IPS-15b (cell line): ENCODE results near the gene ISG20L2.

Experiments
- H3K27me3 ChIP-seq: one replicate; pipeline ENCODE4 v1.6.1; 2013; ENCODE audit warnings: low read length; ENCODE audit not compliant: control insufficient read depth, insufficient read depth
- H3K36me3 ChIP-seq: one replicate; pipeline ENCODE4 v1.6.1; 2013; ENCODE audit warnings: low read length; ENCODE audit not compliant: control insufficient read depth, insufficient read depth
- H3K4me1 ChIP-seq: one replicate; pipeline ENCODE4 v1.6.1; 2013; ENCODE audit warnings: mild to moderate bottlenecking, low read length; ENCODE audit not compliant: control insufficient read depth, insufficient read depth
- H3K4me3 ChIP-seq: one replicate; pipeline ENCODE4 v1.5.1; 2013; ENCODE audit warnings: low read depth, low read length
- H3K9ac ChIP-seq: one replicate; pipeline ENCODE4 v1.6.1; 2013; ENCODE audit warnings: low read depth, mild to moderate bottlenecking, low read length
- H3K9me3 ChIP-seq: one replicate; pipeline ENCODE4 v1.6.1; 2013; ENCODE audit warnings: mild to moderate bottlenecking, low read length; ENCODE audit not compliant: control insufficient read depth, insufficient read depth

The ISG20L2 gene

DNA sequence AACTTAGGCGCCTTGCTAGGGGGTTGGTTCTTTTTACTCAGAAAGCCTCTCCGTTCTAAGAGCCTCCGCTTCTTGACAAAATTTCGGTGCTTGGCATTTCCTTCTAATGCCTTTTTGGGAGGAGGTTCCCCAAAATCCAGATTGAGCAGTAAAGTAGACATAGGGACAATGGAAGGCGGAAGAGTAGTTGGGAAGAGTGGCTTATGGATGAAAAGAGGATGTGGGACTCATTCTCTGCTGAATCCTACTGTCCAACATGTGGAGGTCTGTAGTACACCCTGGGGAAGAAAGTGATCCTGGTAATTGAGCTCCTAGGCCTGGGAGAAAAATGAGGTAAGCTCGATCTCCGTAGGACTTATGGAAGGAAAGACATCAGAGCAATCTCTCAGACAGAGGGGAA is 1.1 kb downstream of the ISG20L2 start:
- H3K9me3 ChIP-seq, result no peaks in the 10 kb centered on the region
- peaks cover 21% of the 10 kb centered on the region for H3K36me3 ChIP-seq
- H3K27me3 ChIP-seq, result no peaks in the 10 kb centered on the region
- peaks cover 21% of the 10 kb centered on the region for H3K4me1 ChIP-seq
- H3K4me3 ChIP-seq, result peak overlapping the region; percentile 99
- H3K9ac ChIP-seq, result peak overlapping the region; percentile 85

DNA sequence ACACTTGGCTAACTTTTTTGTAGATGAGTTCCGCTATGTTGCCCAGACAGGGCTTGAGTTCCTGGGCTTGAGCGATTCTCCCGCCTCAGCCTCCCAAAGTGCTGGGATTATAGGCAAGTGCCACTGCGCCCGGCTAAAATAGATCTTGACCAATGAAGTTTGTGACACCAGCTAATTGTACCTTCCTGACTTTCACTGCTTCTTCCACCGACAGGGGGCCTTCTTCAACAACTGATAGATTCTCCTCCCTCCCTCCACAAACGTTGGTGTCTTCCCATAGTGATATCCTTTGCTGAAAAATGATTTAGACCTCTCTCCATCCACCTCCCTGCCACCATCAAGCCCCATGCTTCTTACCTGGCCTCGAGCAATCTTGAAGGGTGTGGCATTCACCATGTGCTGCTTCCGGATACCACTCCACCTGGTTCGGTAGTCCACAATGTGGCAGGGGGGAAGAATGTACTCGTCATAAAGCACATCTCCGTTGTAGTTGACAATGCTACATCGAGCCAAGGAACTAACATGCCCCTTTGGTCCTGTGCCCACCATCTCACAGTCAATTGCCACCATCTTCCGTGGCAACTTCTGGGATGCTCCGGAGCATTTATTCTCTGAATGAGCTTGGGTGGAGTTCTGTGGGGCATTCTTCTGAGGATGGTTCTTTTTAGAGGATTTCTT is 1.9 kb downstream of the ISG20L2 start:
- peak overlapping the region; percentile 99 for H3K4me3 ChIP-seq
- H3K4me1 ChIP-seq, result peaks cover 21% of the 10 kb centered on the region
- no peaks in the 10 kb centered on the region for H3K27me3 ChIP-seq
- peaks cover 26% of the 10 kb centered on the region for H3K36me3 ChIP-seq
- H3K9ac ChIP-seq, result no peak overlapping the region
- no peaks in the 10 kb centered on the region for H3K9me3 ChIP-seq

DNA sequence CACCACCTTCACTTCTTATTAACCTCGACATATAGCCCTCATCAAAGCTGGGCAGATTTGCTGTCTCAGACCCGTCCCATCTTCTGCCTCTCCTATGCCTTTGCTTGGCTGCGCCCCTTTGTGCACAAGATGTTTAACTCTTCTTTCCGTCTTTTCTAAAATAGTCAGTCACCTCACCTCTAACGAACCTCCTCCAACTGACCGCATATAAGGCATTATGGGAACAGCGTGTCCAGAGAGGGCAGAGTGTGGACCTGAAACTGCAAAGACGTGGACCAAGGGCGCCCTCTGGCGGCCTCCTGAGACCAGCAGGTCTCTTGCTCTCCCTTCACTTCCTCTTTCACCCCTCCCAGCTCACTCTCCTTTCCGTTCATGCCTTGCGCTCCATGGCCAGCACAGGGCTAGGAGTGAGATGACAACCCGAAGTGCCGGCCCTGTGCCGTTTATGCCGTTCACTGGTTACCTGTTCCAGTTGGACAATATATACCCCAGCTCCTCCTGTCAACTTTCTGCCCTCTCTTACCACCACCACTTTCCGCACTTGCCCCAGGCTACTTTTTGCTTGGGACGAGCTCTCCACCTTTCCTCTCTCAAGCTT is 2.8 kb downstream of the ISG20L2 start:
- Histone ChIP-seq H3K36me3 (peaks cover 32% of the 10 kb centered on the region), H3K9ac (peak overlapping the region; percentile 32), H3K4me3 (peak overlapping the region; percentile 99)

DNA sequence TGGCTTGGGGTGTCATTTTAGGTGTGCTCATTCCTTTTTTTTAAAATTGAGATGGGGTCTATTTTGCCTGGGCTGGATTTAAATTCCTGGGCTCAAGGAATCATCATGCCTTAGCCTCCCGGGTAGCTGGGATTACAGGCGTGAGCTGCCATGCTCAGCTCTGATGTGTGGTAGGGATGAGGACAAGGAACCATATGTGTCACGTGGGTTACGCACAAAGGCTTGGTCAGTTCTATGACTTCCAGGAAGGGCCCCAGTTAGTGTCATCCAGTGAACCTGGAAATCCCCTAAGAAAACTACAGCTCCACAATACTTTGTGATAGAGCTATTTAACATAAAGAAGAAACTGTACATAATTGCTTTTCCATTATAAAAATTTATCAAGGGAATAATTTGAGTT is 7.0 kb downstream of the ISG20L2 start:
- Histone ChIP-seq H3K27me3 (no peaks in the 10 kb centered on the region), H3K9ac (no peak overlapping the region), H3K4me1 (peaks cover 9% of the 10 kb centered on the region), H3K36me3 (peaks cover 32% of the 10 kb centered on the region), H3K4me3 (no peak overlapping the region), H3K9me3 (no peaks in the 10 kb centered on the region)

More for the DNA sequence above, 2.8 kb downstream of the ISG20L2 start:
- no peaks in the 10 kb centered on the region for H3K27me3 ChIP-seq
- no peaks in the 10 kb centered on the region for H3K9me3 ChIP-seq
- peaks cover 21% of the 10 kb centered on the region for H3K4me1 ChIP-seq

DNA sequence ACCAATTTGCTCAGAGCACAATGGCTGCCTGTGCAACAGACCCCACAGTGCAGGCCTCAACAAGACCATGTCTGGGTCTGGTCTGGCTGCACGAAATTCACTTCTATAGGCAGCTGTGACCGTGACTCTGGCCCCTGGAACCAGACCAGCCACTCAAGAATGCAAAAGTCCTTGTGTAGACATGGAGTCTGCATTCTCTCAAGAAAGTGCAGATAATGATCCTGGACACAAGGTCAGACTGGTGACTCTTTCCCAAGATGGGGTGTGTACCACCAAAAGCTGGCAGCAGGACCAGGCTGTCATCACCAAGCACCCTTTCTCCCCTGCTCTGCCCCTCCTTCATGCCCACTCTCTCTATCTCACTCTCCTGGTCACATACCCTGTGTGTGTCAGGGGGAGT is 7.4 kb downstream of the ISG20L2 start:
- no peaks in the 10 kb centered on the region for H3K9me3 ChIP-seq
- H3K9ac ChIP-seq, result no peak overlapping the region
- H3K4me1 ChIP-seq, result peaks cover 9% of the 10 kb centered on the region
- peaks cover 32% of the 10 kb centered on the region for H3K36me3 ChIP-seq
- no peak overlapping the region for H3K4me3 ChIP-seq
- no peaks in the 10 kb centered on the region for H3K27me3 ChIP-seq

DNA sequence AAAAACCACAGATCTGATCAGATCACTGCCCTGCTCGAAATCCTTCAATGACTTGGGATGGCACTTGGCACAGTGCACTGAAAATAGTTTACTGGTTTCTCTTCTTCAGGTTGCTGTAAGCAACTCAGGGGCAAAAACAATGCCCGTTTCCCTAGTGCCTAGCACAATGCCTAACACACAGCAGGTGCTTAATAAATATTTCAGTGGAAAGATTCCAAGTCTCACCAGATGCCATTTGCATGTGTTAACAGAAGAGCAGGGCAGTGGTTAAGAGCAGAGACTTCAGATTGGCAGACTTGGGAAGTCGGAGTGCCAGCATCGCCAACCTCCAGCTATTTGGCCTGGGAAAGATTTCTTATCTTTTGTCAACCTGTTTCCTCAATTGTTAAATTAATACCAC is 11.2 kb downstream of the ISG20L2 start:
- no peak overlapping the region for H3K9ac ChIP-seq
- H3K27me3 ChIP-seq, result no peaks in the 10 kb centered on the region
- peaks cover 3% of the 10 kb centered on the region for H3K4me1 ChIP-seq
- H3K36me3 ChIP-seq, result peaks cover 11% of the 10 kb centered on the region
- no peak overlapping the region for H3K4me3 ChIP-seq
- no peaks in the 10 kb centered on the region for H3K9me3 ChIP-seq

DNA sequence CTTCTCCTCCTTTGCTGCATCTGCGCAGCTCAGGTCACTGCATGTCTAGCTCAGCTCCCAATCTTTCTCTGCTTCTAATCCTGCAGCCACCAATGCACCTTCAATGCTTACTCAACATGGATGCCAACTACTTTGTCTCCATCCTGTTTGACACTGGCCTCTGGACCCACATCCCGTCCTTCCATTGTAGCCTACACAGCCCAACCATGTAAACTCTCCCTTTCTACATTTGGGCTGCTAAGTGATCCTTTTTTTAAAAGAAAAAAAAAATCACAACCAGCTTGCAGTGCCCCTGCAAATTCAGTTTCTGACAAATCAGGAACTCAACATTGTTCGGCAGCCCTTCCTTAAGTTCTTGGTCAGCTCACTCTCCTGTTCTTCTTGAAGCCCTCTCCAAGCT is 13.7 kb downstream of the ISG20L2 start:
- Histone ChIP-seq H3K4me3 (no peak overlapping the region), H3K27me3 (no peaks in the 10 kb centered on the region), H3K9ac (no peak overlapping the region), H3K36me3 (no peaks in the 10 kb centered on the region), H3K9me3 (no peaks in the 10 kb centered on the region), H3K4me1 (peaks cover 13% of the 10 kb centered on the region)

DNA sequence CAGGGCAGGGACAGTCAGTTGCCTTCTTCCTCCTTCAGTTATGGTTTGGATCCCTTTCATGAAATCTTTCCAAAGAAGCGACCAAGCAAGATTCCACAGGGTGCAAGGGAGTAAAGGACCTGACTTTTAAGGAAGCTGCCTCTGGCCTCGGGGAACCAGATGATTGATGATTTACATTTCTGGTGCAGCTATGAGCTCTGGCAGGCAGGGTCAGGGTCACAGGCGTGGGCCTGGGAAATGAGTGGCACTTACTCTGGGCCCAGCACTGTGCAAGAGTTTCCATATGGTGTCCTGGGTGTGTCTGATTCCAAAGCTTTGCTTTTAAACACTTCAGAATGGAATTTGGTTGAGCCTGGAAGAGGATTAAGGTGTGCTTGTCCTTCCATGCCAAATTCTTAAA is 15.9 kb downstream of the ISG20L2 start:
- Histone ChIP-seq H3K36me3 (no peaks in the 10 kb centered on the region), H3K4me3 (no peak overlapping the region), H3K27me3 (no peaks in the 10 kb centered on the region), H3K9ac (no peak overlapping the region), H3K4me1 (peaks cover 32% of the 10 kb centered on the region), H3K9me3 (no peaks in the 10 kb centered on the region)

DNA sequence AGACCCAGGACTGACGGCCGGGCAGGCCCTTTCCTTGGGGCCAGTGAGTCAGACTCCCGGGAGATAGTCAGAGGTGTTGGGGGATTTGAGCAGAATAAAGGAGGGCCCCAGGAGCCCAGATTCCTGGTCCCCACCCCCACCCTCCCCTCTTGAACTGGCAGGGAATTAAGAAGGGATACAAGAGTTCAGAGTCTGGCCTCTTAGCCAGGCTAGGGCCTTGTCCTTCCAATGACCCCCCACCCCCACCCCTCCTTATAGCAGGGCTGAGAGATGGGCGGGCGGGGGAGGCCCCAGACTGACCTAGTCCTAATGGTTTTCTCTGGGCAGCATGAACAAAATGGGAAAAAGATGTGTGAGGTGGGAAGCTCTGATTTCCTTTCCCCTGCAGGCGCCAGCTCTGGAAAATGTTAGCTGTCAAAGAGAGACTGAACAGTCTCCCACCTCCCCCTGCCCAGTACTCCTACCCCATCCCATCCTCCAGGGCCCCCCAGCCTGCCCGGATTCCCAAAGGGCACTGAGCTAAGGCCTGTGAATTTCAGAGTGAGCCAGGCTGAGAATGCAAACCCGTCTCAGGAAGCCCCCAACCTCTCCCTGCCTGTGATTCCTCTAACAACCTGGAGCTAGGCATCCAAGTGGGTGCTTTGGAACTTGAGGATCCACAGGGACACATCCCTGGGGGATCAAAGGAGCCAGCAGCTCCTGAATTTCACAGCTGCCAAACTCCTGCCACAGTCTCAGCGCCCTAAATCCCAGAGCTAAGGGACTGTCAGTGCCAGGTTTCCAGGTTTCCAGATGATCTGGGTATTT is 17.4 kb downstream of the ISG20L2 start:
- Histone ChIP-seq H3K4me3 (no peak overlapping the region), H3K9me3 (no peaks in the 10 kb centered on the region), H3K36me3 (no peaks in the 10 kb centered on the region), H3K4me1 (peaks cover 29% of the 10 kb centered on the region), H3K27me3 (no peaks in the 10 kb centered on the region), H3K9ac (no peak overlapping the region)

DNA sequence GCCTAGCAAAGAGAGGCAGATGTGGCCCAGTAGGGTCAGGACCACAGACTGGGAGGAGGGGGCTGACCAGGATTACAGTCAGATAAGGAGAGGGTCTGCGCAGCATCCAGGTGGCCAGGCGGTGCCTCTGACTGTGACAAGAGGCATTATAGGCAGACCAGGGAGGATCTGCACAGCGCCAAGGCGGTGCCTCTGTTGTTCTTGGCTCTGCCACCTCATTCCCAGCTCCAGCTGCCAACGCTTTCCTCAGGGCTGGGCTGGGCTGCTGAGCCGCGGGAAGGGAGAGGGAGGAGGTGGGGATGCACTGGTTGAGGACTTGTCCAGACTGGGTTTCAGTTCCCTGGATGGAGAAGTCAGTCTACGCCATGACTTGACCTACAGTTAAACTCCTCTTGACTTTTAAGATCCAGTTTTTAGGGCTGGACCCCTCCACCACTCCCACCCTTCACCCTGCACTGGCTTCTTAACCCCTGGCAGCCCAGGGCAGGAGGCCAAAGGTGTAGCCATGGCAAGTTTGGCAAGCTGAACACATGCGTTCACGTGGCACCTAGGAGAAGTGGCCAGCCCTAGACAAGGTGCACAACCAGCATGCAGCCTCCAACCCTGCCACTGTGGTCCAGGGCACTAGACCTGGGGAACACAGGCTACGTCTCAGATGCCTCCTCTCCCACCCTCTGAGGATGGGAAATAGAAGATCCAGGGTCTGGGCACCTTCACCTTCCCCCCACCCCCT is 18.6 kb downstream of the ISG20L2 start:
- Histone ChIP-seq H3K4me3 (peak overlapping the region; percentile 4), H3K4me1 (peaks cover 29% of the 10 kb centered on the region), H3K9me3 (no peaks in the 10 kb centered on the region), H3K36me3 (no peaks in the 10 kb centered on the region), H3K9ac (peak overlapping the region; percentile 47), H3K27me3 (no peaks in the 10 kb centered on the region)

DNA sequence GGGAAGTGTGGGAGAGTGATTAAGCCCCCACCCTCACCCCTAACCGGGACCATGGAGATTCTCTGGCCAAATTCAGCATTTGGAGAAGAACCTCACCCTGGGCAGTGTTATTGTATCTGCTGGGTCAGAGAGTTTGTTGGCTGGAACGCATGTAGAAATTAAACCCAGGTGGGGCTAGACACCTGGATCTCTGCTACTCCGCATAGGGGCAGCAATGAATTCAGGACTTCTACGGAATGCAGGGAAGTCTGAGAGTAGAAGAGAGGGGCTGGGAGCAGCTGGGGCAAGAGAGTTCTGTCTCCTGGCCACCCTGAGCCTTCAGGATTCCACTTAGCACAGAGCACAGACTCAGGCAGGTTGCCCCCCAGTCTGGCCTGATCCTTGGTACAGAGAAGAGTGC is 19.5 kb downstream of the ISG20L2 start:
- Histone ChIP-seq H3K9me3 (no peaks in the 10 kb centered on the region), H3K36me3 (no peaks in the 10 kb centered on the region), H3K9ac (no peak overlapping the region), H3K4me3 (peak overlapping the region; percentile 82), H3K27me3 (peaks cover 8% of the 10 kb centered on the region), H3K4me1 (peaks cover 30% of the 10 kb centered on the region)
